ENCODE data around the gene CCDC92. TPM values are rescaled to one million over a fixed set of nuclear protein-coding genes. Genes with fewer than 3 reads are reported as not detected.

CCDC92 gene
- total RNA-seq, 2 donors from 2014 or later = 9.6 to 19.5 TPM

DNA sequence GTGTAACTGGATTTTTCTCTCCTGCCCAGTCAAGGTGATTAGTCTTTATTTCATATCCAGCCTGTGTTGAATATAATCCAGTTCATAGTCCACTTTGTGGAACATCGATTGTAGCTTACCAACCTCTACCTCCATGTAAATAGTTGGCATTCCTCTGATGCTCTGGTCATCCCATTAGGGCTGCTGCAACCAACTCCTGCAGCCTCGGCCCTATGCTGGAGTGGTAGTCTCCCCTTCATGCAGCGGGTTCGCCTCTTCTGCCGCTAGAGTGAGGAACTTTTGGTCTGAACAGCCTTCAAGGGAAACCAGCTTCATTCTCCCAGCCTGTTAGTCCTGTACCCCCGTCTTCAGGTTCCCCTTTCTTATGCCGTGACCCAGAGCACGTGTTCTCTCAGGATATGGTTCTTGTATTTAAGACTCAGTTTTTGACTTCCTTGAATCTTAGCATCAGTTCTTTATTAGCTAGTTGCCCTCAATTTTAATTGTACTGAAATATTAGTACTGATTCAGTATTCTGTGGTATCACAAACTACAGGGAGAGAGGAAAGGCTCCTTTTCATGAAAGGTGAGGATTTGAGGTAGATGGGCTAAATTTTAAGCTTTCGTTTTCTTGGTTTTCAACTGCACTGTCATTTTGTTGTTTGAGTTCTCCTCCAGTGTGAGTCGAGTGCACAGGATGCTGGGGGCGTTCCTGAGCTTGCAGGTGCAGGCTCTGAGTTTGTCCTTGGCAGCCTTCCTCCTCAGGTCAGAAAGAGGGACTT lies 33.6 kb upstream of the CCDC92 start:
- Histone ChIP-seq H3K4me3 (no peak overlapping the region), H3K27me3 (no peaks in the 10 kb centered on the region), H3K36me3 (no peaks in the 10 kb centered on the region), H3K4me1 (no peaks in the 10 kb centered on the region), H3K27ac (no peak overlapping the region), H3K9ac (ENCODE audit: low read depth in 2 of 2, low read length in 2 of 2) (no peak overlapping the region), H3K9me3 (no peaks in the 10 kb centered on the region)
- TF ChIP-seq CTCF (IDR thresholded peaks at IDR 0.05) = no peak
- intact Hi-C loops (cut with DNase I) = no loop called here
- DNase-seq = no peak

- no peak overlapping the region for H3K4me3 ChIP-seq
- no peaks in the 10 kb centered on the region for H3K36me3 ChIP-seq
- intact Hi-C loops (cut with DNase I) = no loop called here
- H3K27ac ChIP-seq = no peak overlapping the region
- H3K9ac ChIP-seq (ENCODE audit: low read depth in 2 of 2, low read length in 2 of 2) = no peak overlapping the region
- no peaks in the 10 kb centered on the region for H3K4me1 ChIP-seq
- TF ChIP-seq CTCF (IDR thresholded peaks at IDR 0.05) = no peak
- H3K9me3 ChIP-seq = no peaks in the 10 kb centered on the region
- no peak for DNase-seq
- no peaks in the 10 kb centered on the region for H3K27me3 ChIP-seq
Measured at GRCh38 chr12:124004233-124004875, 31.7 kb upstream of the CCDC92 start.

- peaks cover 4% of the 10 kb centered on the region for H3K36me3 ChIP-seq
- DNase-seq = no peak
- H3K27ac ChIP-seq = no peak overlapping the region
- no peak overlapping the region for H3K9ac ChIP-seq (ENCODE audit: low read depth in 2 of 2, low read length in 2 of 2)
- no peaks in the 10 kb centered on the region for H3K9me3 ChIP-seq
- no peaks in the 10 kb centered on the region for H3K4me1 ChIP-seq
- no peak overlapping the region for H3K4me3 ChIP-seq
- H3K27me3 ChIP-seq = no peaks in the 10 kb centered on the region
- intact Hi-C loops (cut with DNase I) = no loop called here
- TF ChIP-seq CTCF (IDR thresholded peaks at IDR 0.05) = no peak
Measured at GRCh38 chr12:124002654-124003053, 30.0 kb upstream of the CCDC92 start.

DNA sequence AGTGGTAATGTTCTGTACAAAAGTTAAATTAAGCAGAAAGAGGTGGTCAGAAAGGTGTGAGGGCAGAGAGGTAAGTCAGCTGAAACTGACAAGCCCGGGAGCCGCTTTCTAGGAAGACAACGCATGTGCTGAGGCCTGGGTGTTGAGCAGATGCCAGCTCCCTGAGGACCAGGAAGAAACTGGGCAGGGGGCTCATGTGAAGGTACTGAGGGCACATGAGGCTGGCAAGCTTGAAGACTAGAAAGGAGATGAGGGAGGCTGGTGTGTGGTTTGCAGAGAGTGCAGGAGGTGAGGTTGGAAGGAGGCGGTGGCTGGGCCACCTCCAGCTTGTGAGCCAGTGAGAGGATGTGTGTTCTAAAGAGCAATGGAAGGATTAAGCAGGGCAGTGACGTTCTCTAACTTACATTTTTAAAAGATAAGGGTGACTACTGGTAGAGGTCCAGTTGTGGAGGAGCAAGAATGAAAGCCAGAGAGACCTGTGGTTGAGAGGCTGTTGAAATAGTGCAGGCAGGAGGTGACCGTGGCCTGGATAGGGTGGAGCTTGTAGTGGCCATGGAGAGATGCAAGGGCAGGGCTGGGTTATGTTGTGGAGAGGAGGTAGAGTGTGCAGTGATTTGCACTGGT lies 29.5 kb upstream of the CCDC92 start:
- Histone ChIP-seq H3K4me3 (no peak overlapping the region), H3K4me1 (no peaks in the 10 kb centered on the region), H3K9me3 (no peaks in the 10 kb centered on the region), H3K27me3 (no peaks in the 10 kb centered on the region), H3K27ac (no peak overlapping the region), H3K36me3 (peaks cover 4% of the 10 kb centered on the region), H3K9ac (ENCODE audit: low read depth in 2 of 2, low read length in 2 of 2) (no peak overlapping the region)
- intact Hi-C loops (cut with DNase I) = no loop called here
- no peak for DNase-seq
- TF ChIP-seq CTCF (IDR thresholded peaks at IDR 0.05) = no peak

GRCh38 chr12:124001343-124001742 lies 28.7 kb upstream of the CCDC92 start:
- no peak overlapping the region for H3K9ac ChIP-seq (ENCODE audit: low read depth in 2 of 2, low read length in 2 of 2)
- intact Hi-C loops (cut with DNase I) = no loop called here
- H3K4me3 ChIP-seq = no peak overlapping the region
- no peaks in the 10 kb centered on the region for H3K4me1 ChIP-seq
- no peak for DNase-seq
- H3K27me3 ChIP-seq = no peaks in the 10 kb centered on the region
- no peak for TF ChIP-seq CTCF (IDR thresholded peaks at IDR 0.05)
- no peak overlapping the region for H3K27ac ChIP-seq
- peaks cover 4% of the 10 kb centered on the region for H3K36me3 ChIP-seq
- H3K9me3 ChIP-seq = no peaks in the 10 kb centered on the region
